Naive B cell (primary cell): ENCODE data around the gene BMP7. TPM values are rescaled to one million over a fixed set of nuclear protein-coding genes. Genes with fewer than 3 reads are reported as not detected.
A peak's percentile ranks its signal among the peaks of the same experiment; 100 is the strongest.

ENCODE experiments used
- ATAC-seq, 2 donors: fragments of 150-1000 bp; cut with Tn5 transposase; 2 replicates each; pipeline ENCODE4 v1.10.0; 2021; ENCODE audit warnings: low read depth in 2 of 2, mild to moderate bottlenecking in 2 of 2, moderate library complexity in 2 of 2
- DNase-seq: peaks from one replicate; pipeline ENCODE4 v3.0.0; 2022
- H3K27ac Mint-ChIP-seq, 6 donors: one replicate each; pipeline ENCODE4 v1.8.0; 2020 to 2022; ENCODE audit warnings: mild to moderate bottlenecking in 6 of 6, mixed read lengths in 6 of 6, moderate library complexity in 5 of 6, inconsistent platforms in 2 of 6
- H3K27me3 Mint-ChIP-seq, 3 donors: one replicate each; pipeline ENCODE4 v1.8.0; 2021 to 2022; ENCODE audit warnings: mixed read lengths in 3 of 3, mild to moderate bottlenecking in 1 of 3
- H3K36me3 Mint-ChIP-seq, 2 donors: one replicate each; pipeline ENCODE4 v1.8.0; 2020 to 2022; ENCODE audit warnings: mixed read lengths in 2 of 2, inconsistent platforms in 1 of 2, mild to moderate bottlenecking in 1 of 2
- H3K4me1 Mint-ChIP-seq, 3 donors: one replicate each; pipeline ENCODE4 v1.8.0; 2020 to 2022; ENCODE audit warnings: mixed read lengths in 3 of 3, inconsistent platforms in 1 of 3, mild to moderate bottlenecking in 1 of 3, moderate library complexity in 1 of 3
- H3K4me3 Mint-ChIP-seq, 8 donors: one replicate each; pipeline ENCODE4 v1.8.0; 2020 to 2022; ENCODE audit warnings: mild to moderate bottlenecking in 8 of 8, mixed read lengths in 8 of 8, moderate library complexity in 8 of 8, inconsistent platforms in 2 of 8
- H3K9me3 Mint-ChIP-seq, 7 donors: one replicate each; pipeline ENCODE4 v1.8.0; 2020 to 2022; ENCODE audit warnings: mixed read lengths in 7 of 7, mild to moderate bottlenecking in 5 of 7, inconsistent platforms in 2 of 7, moderate library complexity in 1 of 7
- polyA plus RNA-seq, 6 donors: library from polyadenylated mRNA; unstranded; fragments of 300-500 nt; fragmentation: Illumina TruSeq; gene quantifications; one replicate each; pipeline ENCODE4 v1.2.3, GENCODE V29; 2021; ENCODE audit warnings: low read depth in 6 of 6

BMP7 gene
- not detected for polyA plus RNA-seq

DNA sequence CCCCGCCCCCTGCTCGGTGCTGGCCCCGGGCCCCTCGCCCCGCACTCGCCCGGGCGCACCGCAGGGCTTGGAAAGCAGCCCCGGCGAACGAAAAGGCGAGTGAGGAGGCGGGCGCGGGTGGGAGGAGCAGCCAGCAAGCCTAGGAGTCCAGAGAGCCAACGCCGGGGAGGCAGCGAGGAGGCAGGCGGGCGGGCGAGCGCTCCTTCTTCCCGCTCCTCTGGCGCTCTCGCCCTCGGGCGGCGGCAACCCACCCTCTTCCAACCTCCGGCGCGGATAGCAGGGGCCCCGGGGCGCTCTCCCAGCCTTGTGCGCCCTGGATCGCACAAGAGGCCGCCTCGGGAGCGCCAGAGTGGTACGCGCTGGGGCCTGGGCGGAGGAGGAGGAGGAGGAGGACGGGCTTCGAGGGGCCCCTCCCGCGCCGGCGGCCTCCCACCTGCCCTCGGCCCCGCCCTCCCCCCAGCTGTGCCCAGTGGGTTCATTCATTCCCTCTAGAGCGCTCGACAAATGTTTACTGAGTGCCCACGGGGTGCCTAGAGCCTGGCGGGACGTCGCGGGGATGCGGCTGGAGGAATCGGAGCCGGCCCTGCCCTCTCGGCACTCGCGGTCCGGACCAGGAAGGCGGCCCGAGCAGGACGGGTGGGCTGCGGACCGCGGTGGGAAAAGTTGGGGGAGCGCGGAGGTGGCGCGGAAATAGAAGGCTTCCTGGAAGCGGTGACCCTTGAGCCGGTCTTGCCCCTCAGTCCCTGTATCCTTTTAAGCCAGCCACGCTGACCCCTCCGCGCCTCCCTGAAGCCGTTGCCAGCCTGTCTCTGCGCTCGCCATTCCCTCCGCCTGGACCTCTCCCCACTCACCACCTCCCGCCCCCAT, at the start of gene BMP7:
TSS of gene BMP7 (minus strand) at position 351 of the 867 bp plus-strand sequence. CDS start 519 bp downstream, outside the sequence.
- no peak within 1 kb of the TSS for H3K27ac Mint-ChIP-seq
- no peak for ATAC-seq

DNA sequence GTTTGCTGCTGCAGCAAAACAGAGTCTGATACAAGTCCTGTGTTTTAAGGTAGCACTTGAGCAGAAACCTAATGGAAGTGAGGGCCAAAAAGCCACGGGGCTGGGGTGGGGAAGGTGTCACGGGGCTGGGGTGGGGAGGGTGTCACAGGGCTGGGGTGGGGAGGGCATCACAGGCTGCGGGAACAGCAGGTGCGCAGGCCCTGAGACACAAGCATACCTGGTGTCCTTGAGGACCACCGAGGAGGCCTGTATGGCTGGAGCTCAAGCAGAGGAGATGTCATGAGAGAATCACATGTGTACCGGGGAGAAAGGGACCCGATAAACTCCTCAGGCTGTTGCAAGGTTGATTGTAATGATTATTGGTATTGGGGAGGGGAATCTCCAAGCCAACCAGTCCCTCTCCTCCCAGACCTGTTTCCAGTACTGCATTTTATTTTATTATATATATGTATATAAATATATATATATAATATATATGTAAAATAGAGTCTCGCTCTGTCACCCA, 49.6 kb upstream of the BMP7 start:
- Mint-ChIP-seq H3K36me3 (no peaks in the 10 kb centered on the region), H3K4me1 (no peaks in the 10 kb centered on the region), H3K4me3 (no peak overlapping the region), H3K27ac (no peak overlapping the region), H3K27me3 (peaks cover 16 to 55% (median 40%) of the 10 kb centered on the region in 3 donors), H3K9me3 (no peaks in the 10 kb centered on the region)
- ATAC-seq (no peak), DNase-seq (no peak)

More for the DNA sequence above, at the start of gene BMP7:
- no peaks in the 10 kb centered on the region for H3K36me3 Mint-ChIP-seq
- peaks cover 58 to 94% (median 77%) of the 10 kb centered on the region in 3 donors for H3K27me3 Mint-ChIP-seq
- peaks cover 0 to 1% (median 0%) of the 10 kb centered on the region in 7 donors for H3K9me3 Mint-ChIP-seq
- peaks cover 7 to 10% (median 8%) of the 10 kb centered on the region in 3 donors for H3K4me1 Mint-ChIP-seq
- no peak within 1 kb of the TSS for H3K4me3 Mint-ChIP-seq
- DNase-seq = no peak

- no peak overlapping the region for H3K4me3 Mint-ChIP-seq
Measured at GRCh38 chr20:57315083-57315975, 48.9 kb upstream of the BMP7 start.

GRCh38 chr20:57313951-57314350, 47.5 kb upstream of the BMP7 start:
- ATAC-seq = no peak
- H3K27me3 Mint-ChIP-seq = peaks cover 10 to 47% (median 32%) of the 10 kb centered on the region in 3 donors

More at GRCh38 chr20:57315083-57315975, 48.9 kb upstream of the BMP7 start:
- Mint-ChIP-seq H3K27me3 (peaks cover 14 to 51% (median 37%) of the 10 kb centered on the region in 3 donors), H3K27ac (no peak overlapping the region), H3K36me3 (no peaks in the 10 kb centered on the region), H3K9me3 (no peaks in the 10 kb centered on the region), H3K4me1 (no peaks in the 10 kb centered on the region)
- ATAC-seq = no peak
- DNase-seq = no peak

DNA sequence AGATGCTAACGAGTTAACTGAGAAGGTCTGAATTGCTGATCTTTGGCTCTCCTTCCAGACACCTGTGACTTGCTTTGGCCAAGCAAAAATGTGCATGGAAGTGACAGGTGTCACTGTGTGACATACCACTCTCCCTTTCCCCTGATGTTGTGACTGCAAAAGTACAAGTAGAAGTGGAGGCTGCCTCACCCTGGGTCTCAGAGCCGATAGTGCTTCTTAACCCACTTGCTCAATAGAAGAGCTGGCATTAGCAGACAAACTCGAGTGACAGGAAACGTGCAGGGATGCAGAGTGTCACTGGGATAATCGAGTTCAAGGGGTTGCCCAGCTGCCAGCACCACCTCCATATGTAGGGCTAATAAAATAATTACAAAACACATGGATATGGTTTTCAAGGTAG, 46.8 kb upstream of the BMP7 start:
- Mint-ChIP-seq H3K27me3 (peaks cover 7 to 44% (median 32%) of the 10 kb centered on the region in 3 donors), H3K4me3 (no peak overlapping the region), H3K27ac (no peak overlapping the region), H3K4me1 (no peaks in the 10 kb centered on the region), H3K9me3 (no peaks in the 10 kb centered on the region), H3K36me3 (no peaks in the 10 kb centered on the region)
- DNase-seq (no peak), ATAC-seq (no peak)

More at GRCh38 chr20:57313951-57314350, 47.5 kb upstream of the BMP7 start:
- Mint-ChIP-seq H3K4me1 (no peaks in the 10 kb centered on the region), H3K36me3 (no peaks in the 10 kb centered on the region), H3K27ac (no peak overlapping the region), H3K9me3 (no peaks in the 10 kb centered on the region), H3K4me3 (no peak overlapping the region)
- DNase-seq = no peak

GRCh38 chr20:57312138-57312537, 45.7 kb upstream of the BMP7 start:
- no peak overlapping the region for H3K27ac Mint-ChIP-seq

DNA sequence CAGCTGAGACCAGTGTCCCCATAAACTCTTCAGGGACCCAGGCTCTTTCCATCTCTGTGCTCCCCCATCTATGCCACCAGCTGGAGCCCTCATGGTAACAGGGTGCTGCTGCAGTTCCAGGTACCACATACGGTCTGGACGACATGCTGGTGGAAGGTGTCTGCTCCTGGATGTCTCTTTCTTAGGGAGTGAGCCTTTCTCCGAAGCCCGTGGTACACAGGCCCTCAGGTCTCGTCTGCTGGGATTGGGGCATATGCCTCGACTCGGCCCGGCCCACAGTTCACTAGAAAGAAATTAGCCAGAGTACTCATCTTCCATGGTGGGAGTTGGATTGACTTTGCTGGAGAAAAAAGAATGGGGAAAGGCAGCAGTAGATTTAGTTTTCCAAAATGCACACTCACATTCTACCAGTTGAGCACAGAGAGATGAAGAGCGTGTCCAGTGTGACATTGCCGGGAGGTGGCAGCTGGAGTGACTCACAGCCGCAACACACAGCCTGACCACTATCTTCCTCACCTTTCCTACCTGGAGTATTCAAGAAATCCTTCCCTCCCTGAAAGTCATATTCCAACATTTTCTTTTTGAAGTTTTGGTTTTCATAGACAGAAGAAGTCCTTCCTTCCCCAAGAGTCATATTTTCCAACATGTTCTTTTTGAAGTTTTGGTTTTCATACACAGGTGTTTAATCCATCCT, 44.5 kb upstream of the BMP7 start:
- no peak for DNase-seq
- Mint-ChIP-seq H3K27me3 (peaks cover 15 to 46% (median 35%) of the 10 kb centered on the region in 3 donors), H3K27ac (no peak overlapping the region), H3K4me3 (no peak overlapping the region), H3K4me1 (no peaks in the 10 kb centered on the region), H3K9me3 (peaks cover 0 to 7% (median 0%) of the 10 kb centered on the region in 7 donors), H3K36me3 (no peaks in the 10 kb centered on the region)
- no peak for ATAC-seq

More at GRCh38 chr20:57312138-57312537, 45.7 kb upstream of the BMP7 start:
- Mint-ChIP-seq H3K4me1 (no peaks in the 10 kb centered on the region), H3K27me3 (peaks cover 11 to 38% (median 32%) of the 10 kb centered on the region in 3 donors), H3K9me3 (peaks cover 0 to 5% (median 0%) of the 10 kb centered on the region in 7 donors), H3K36me3 (no peaks in the 10 kb centered on the region), H3K4me3 (no peak overlapping the region)
- DNase-seq = no peak
- ATAC-seq = no peak

- Mint-ChIP-seq H3K4me3 (no peak overlapping the region), H3K36me3 (no peaks in the 10 kb centered on the region), H3K4me1 (no peaks in the 10 kb centered on the region), H3K27ac (no peak overlapping the region), H3K9me3 (peaks cover 0 to 7% (median 0%) of the 10 kb centered on the region in 7 donors), H3K27me3 (peaks cover 15 to 46% (median 37%) of the 10 kb centered on the region in 3 donors)
- DNase-seq (no peak), ATAC-seq (no peak)
Measured at GRCh38 chr20:57309544-57310115, 43.2 kb upstream of the BMP7 start.

DNA sequence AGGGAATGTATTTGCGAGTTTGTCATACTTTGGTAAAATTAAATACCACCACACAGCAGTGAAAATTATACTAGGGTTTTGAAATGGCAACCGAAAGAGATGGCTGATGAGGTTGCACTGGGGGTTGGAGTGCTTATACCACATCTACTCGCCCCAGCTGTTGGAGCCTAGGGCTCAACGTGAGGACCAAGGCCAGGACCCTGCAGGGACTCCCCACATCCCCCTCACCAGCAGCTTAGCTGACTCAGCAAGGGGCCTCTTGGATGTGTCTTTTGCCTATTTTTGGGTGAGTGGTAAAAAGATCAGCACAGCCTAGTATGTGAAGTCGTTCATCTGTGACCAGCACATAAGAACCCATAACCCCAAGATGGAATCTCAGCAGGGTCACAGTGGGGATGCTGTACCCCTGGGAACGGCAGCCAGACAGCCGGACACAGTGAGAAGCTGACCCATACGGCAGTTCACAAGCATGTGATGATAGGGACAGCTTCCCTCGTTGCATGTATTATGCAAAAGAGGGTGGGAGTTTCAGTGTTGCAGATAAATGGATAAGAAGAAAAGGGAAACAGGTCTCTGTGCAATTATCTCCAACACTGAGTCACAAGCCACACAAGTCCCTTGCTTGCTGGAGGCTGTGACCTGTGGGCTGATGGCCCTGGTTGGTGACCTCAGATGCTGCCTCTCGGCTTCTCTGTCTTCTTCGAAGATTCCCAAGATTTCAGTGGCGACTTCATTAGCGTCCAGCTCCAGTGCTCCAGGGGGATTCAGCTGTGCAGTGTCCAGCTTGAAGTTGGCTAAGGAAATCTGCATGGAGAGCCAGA, 42.2 kb upstream of the BMP7 start:
- Mint-ChIP-seq H3K36me3 (no peaks in the 10 kb centered on the region), H3K27me3 (peaks cover 15 to 49% (median 39%) of the 10 kb centered on the region in 3 donors), H3K27ac (no peak overlapping the region), H3K4me1 (no peaks in the 10 kb centered on the region), H3K9me3 (peaks cover 0 to 7% (median 0%) of the 10 kb centered on the region in 7 donors), H3K4me3 (no peak overlapping the region)
- ATAC-seq (no peak), DNase-seq (no peak)

DNA sequence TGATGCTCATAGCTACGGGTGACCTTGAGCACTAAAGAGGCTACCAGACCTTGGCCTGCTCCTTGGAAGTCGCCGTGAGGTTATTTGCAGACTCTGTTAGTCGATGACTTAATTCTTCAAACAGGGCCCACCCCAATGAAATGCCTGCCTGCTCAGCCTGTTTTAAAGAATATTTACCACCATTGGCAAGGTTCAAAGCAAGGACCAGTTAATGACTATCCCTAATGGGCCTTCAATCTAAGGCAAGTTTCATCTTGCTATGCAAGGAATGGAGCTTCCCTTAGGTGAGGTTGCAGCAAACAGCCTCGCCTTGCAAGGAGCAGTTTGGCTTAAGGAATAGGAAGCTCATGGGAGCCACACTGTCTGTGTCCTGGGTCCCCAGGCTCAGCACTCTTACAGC, 40.3 kb upstream of the BMP7 start:
- no peaks in the 10 kb centered on the region for H3K36me3 Mint-ChIP-seq
- no peak overlapping the region for H3K27ac Mint-ChIP-seq
- no peak overlapping the region for H3K4me3 Mint-ChIP-seq
- no peaks in the 10 kb centered on the region for H3K4me1 Mint-ChIP-seq
- peaks cover 15 to 57% (median 46%) of the 10 kb centered on the region in 3 donors for H3K27me3 Mint-ChIP-seq
- DNase-seq = no peak
- no peak for ATAC-seq
- peaks cover 0 to 7% (median 0%) of the 10 kb centered on the region in 7 donors for H3K9me3 Mint-ChIP-seq

- peaks cover 0 to 6% (median 0%) of the 10 kb centered on the region in 7 donors for H3K9me3 Mint-ChIP-seq
- H3K4me1 Mint-ChIP-seq = no peaks in the 10 kb centered on the region
- no peak overlapping the region for H3K4me3 Mint-ChIP-seq
- ATAC-seq (no peak), DNase-seq (no peak)
- peak overlapping the region in 1 of 6 donors; percentile 56 for H3K27ac Mint-ChIP-seq
- H3K36me3 Mint-ChIP-seq = no peaks in the 10 kb centered on the region
- peaks cover 10 to 38% (median 26%) of the 10 kb centered on the region in 3 donors for H3K27me3 Mint-ChIP-seq
Measured at GRCh38 chr20:57301026-57301425, 34.6 kb upstream of the BMP7 start.

DNA sequence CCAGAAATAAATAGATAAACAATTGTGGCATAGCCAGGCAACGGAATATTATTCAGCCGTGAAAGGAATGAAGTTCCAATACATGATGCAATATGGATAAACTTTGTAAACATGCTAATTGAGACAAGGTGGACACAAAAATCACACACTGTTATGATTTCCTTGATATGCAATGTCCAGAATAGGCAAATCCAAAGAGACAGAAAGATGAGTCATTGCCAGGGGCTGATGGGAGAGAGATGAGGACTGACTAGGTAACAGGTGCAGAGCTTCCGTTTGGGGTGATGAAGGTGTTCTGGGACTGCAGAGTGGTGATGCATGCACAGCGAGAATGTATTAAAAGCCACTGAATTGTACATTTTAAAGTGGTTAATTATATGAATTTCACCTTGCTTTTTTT, 32.0 kb upstream of the BMP7 start:
- DNase-seq = no peak
- no peak for ATAC-seq
- H3K4me3 Mint-ChIP-seq = no peak overlapping the region
- no peaks in the 10 kb centered on the region for H3K36me3 Mint-ChIP-seq
- peaks cover 8 to 27% (median 25%) of the 10 kb centered on the region in 3 donors for H3K27me3 Mint-ChIP-seq
- H3K27ac Mint-ChIP-seq = no peak overlapping the region
- peaks cover 0 to 6% (median 0%) of the 10 kb centered on the region in 7 donors for H3K9me3 Mint-ChIP-seq
- H3K4me1 Mint-ChIP-seq = no peaks in the 10 kb centered on the region
